GM12878 (cell line): ENCODE measurements around the gene SRSF10. TPM values are rescaled to one million over a fixed set of nuclear protein-coding genes. Genes with fewer than 3 reads are reported as not detected.

Experiments used
- FOXK2 ChIP-seq: fragments of 450-650 bp; IDR thresholded peaks from 2 replicates; pipeline ENCODE4 v1.6.1; 2017; ENCODE audit warnings: mild to moderate bottlenecking, moderate library complexity
- FOXM1 ChIP-seq: IDR thresholded peaks from 2 replicates; pipeline ENCODE4 v1.6.1; 2012; ENCODE audit warnings: low read depth, mild to moderate bottlenecking, inconsistent platforms, low read length, moderate library complexity
- GATAD2B ChIP-seq: fragments of 450-650 bp; conservative IDR thresholded peaks from 2 replicates; pipeline ENCODE4 v1.6.1; 2017; ENCODE audit warnings: low read depth, mild to moderate bottlenecking, moderate library complexity
- HDAC6 ChIP-seq: fragments of 200-600 bp; sonication (generic); IDR thresholded peaks from one replicate; pipeline ENCODE4 v1.8.0; 2017; ENCODE audit warnings: antibody characterized with exemption; ENCODE audit not compliant: unreplicated experiment
- RAD21 ChIP-seq: IDR thresholded peaks from 2 replicates; pipeline ENCODE4 v1.6.1; 2011; ENCODE audit warnings: mild to moderate bottlenecking, low read depth, low read length, moderate library complexity; ENCODE audit not compliant: insufficient read depth
- SIN3A ChIP-seq: IDR thresholded peaks from 2 replicates; pipeline ENCODE4 v1.6.1; 2012; ENCODE audit warnings: low read depth, low read length, improper control_type of control experiment
- SMAD1 ChIP-seq: fragments of 450-650 bp; IDR thresholded peaks from 2 replicates; pipeline ENCODE4 v1.6.1; 2018; ENCODE audit warnings: mild to moderate bottlenecking, low read depth; ENCODE audit not compliant: partially characterized antibody
- TCF3 ChIP-seq: IDR thresholded peaks from 2 replicates; pipeline ENCODE4 v1.6.1; 2012; ENCODE audit warnings: low read depth, mild to moderate bottlenecking, low read length, borderline replicate concordance; ENCODE audit not compliant: insufficient read depth
- ZBED1 ChIP-seq: IDR thresholded peaks from 2 replicates; pipeline ENCODE4 v1.6.1; 2016; ENCODE audit warnings: borderline replicate concordance
- ZNF384 ChIP-seq: IDR thresholded peaks from 2 replicates; pipeline ENCODE4 v1.6.1; 2012; ENCODE audit warnings: low read depth, mild to moderate bottlenecking, low read length, improper control_type of control experiment, borderline replicate concordance
- polyA plus RNA-seq, 11 experiments: library from polyadenylated mRNA; depleted of rRNA in 4 of 11; unstranded in 6 of 11; stranded (reverse) in 5 of 11; fragments of >200 nt; fragmentation: Nextera tagmentation in 4 of 11; fragmentation: Illumina TruSeq in 1 of 11; extraction: Ambion mirVana in 4 of 11; extraction: Trizol in 1 of 11; gene quantifications; 1 replicate in 1 of 11; 2 replicates in 10 of 11; pipeline versions ENCODE4 v1.2.1 to v1.2.3, GENCODE V29; 2011 to 2016; ENCODE audit warnings: inconsistent platforms in 2 of 11, missing spikeins in 2 of 11, low read depth in 1 of 11
- total RNA-seq, 4 experiments: library from RNA; depleted of rRNA in 3 of 4; stranded (reverse); fragments of >200 nt in 3 of 4; fragmentation: Illumina TruSeq in 1 of 4; extraction: Trizol in 1 of 4; gene quantifications; 2 replicates each; pipeline versions ENCODE4 v1.2.1 to v1.2.3, GENCODE V29; 2013 to 2021
- TF ChIP-seq, protein P1 (sequence below): IDR thresholded peaks from 2 replicates; pipeline ENCODE4 v1.6.1; 2012; ENCODE audit warnings: improper control_type of control experiment, low read depth, low read length; ENCODE audit not compliant: insufficient replicate concordance
- TF ChIP-seq, protein P2 (sequence below): IDR thresholded peaks from 2 replicates; pipeline ENCODE4 v1.6.1; 2011; ENCODE audit warnings: low read depth, low read length, improper control_type of control experiment, borderline replicate concordance
- TF ChIP-seq, protein P3 (sequence below): fragments of 150-350 bp; IDR thresholded peaks from 2 replicates; pipeline ENCODE4 v1.6.1; 2014; ENCODE audit warnings: mild to moderate bottlenecking, low read depth, low read length
- TF ChIP-seq, protein P4 (sequence below): fragments of 450-650 bp; IDR thresholded peaks from 2 replicates; pipeline ENCODE4 v1.6.1; 2017; ENCODE audit warnings: mild to moderate bottlenecking, low read depth, inconsistent platforms; ENCODE audit not compliant: poor library complexity, severe bottlenecking
- TF ChIP-seq, protein P5 (sequence below), 3 experiments: IDR thresholded peaks in 2 of 3; conservative IDR thresholded peaks in 1 of 3; 2 replicates each; pipeline ENCODE4 v1.5.1; 2011; ENCODE audit warnings: low read depth in 3 of 3, low read length in 3 of 3, mild to moderate bottlenecking in 3 of 3, control low read depth in 2 of 3, moderate library complexity in 2 of 3, inconsistent platforms in 1 of 3, mixed read lengths in 1 of 3; ENCODE audit not compliant: control insufficient read depth in 2 of 3, insufficient read depth in 1 of 3; ENCODE audit errors: extremely low read depth in 1 of 3

SRSF10 gene
- total and polyA plus RNA-seq, 10 of the 15 experiments (the other 5 are each of a cell fraction or from before 2014, with no cell fraction given): 157 to 279 (median 222) TPM

DNA sequence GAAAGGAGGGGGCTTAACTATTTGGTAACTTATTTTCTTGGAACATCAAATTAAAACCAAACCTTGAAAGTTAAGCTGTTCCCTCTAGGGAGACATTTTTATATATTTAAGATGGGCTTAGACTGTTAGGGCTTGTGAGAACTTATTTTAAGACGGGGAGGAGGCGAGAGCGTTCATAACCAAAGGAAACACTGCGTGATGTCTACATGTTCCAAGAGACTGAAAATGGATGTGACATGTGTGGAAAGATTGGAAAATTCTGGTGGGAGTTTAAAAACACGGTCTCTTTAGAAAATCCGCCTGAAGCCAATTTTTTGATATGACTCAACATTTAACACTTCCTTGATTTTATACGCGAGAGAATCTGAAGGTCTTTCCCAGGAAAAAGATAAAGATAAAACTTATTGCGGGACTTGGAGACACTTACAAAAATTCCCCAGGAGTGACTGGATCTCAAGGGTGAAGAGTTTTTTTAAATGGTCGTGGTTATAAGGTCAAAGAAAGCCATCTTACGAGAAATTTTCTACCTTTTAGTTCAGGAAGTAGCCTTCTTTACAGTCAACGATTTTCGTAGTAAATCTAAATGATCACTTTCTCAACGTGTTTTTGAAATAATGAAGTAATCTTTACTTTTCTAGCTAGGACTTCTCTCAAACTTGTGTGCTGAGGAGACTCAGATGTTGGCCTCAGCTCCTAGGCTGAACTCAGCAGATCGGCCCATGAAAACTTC lies 19.7 kb downstream of the SRSF10 start (continued):
- TF ChIP-seq, protein P1, sequence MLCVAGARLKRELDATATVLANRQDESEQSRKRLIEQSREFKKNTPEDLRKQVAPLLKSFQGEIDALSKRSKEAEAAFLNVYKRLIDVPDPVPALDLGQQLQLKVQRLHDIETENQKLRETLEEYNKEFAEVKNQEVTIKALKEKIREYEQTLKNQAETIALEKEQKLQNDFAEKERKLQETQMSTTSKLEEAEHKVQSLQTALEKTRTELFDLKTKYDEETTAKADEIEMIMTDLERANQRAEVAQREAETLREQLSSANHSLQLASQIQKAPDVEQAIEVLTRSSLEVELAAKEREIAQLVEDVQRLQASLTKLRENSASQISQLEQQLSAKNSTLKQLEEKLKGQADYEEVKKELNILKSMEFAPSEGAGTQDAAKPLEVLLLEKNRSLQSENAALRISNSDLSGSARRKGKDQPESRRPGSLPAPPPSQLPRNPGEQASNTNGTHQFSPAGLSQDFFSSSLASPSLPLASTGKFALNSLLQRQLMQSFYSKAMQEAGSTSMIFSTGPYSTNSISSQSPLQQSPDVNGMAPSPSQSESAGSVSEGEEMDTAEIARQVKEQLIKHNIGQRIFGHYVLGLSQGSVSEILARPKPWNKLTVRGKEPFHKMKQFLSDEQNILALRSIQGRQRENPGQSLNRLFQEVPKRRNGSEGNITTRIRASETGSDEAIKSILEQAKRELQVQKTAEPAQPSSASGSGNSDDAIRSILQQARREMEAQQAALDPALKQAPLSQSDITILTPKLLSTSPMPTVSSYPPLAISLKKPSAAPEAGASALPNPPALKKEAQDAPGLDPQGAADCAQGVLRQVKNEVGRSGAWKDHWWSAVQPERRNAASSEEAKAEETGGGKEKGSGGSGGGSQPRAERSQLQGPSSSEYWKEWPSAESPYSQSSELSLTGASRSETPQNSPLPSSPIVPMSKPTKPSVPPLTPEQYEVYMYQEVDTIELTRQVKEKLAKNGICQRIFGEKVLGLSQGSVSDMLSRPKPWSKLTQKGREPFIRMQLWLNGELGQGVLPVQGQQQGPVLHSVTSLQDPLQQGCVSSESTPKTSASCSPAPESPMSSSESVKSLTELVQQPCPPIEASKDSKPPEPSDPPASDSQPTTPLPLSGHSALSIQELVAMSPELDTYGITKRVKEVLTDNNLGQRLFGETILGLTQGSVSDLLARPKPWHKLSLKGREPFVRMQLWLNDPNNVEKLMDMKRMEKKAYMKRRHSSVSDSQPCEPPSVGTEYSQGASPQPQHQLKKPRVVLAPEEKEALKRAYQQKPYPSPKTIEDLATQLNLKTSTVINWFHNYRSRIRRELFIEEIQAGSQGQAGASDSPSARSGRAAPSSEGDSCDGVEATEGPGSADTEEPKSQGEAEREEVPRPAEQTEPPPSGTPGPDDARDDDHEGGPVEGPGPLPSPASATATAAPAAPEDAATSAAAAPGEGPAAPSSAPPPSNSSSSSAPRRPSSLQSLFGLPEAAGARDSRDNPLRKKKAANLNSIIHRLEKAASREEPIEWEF: no peak
- TF ChIP-seq, protein P2, sequence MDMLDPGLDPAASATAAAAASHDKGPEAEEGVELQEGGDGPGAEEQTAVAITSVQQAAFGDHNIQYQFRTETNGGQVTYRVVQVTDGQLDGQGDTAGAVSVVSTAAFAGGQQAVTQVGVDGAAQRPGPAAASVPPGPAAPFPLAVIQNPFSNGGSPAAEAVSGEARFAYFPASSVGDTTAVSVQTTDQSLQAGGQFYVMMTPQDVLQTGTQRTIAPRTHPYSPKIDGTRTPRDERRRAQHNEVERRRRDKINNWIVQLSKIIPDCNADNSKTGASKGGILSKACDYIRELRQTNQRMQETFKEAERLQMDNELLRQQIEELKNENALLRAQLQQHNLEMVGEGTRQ: no peak
- no peak for TF ChIP-seq SMAD1
- no peak for TF ChIP-seq RAD21
- no peak for TF ChIP-seq ZNF384
- TF ChIP-seq, protein P3, sequence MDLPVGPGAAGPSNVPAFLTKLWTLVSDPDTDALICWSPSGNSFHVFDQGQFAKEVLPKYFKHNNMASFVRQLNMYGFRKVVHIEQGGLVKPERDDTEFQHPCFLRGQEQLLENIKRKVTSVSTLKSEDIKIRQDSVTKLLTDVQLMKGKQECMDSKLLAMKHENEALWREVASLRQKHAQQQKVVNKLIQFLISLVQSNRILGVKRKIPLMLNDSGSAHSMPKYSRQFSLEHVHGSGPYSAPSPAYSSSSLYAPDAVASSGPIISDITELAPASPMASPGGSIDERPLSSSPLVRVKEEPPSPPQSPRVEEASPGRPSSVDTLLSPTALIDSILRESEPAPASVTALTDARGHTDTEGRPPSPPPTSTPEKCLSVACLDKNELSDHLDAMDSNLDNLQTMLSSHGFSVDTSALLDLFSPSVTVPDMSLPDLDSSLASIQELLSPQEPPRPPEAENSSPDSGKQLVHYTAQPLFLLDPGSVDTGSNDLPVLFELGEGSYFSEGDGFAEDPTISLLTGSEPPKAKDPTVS: no peak
- TF ChIP-seq FOXM1: no peak
- TF ChIP-seq TCF3: no peak
- 0 out of 2 replicates have a peak, but pooled peaks have one; percentile 17 for TF ChIP-seq ZBED1
- TF ChIP-seq SIN3A: peak; percentile 22; the same call in 1 of the 2 replicates
- TF ChIP-seq GATAD2B: 0 out of 2 replicates have a peak, but pooled peaks have one; percentile 1
- TF ChIP-seq, protein P4, sequence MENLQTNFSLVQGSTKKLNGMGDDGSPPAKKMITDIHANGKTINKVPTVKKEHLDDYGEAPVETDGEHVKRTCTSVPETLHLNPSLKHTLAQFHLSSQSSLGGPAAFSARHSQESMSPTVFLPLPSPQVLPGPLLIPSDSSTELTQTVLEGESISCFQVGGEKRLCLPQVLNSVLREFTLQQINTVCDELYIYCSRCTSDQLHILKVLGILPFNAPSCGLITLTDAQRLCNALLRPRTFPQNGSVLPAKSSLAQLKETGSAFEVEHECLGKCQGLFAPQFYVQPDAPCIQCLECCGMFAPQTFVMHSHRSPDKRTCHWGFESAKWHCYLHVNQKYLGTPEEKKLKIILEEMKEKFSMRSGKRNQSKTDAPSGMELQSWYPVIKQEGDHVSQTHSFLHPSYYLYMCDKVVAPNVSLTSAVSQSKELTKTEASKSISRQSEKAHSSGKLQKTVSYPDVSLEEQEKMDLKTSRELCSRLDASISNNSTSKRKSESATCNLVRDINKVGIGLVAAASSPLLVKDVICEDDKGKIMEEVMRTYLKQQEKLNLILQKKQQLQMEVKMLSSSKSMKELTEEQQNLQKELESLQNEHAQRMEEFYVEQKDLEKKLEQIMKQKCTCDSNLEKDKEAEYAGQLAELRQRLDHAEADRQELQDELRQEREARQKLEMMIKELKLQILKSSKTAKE: peak; percentile 17
- TF ChIP-seq, protein P5, sequence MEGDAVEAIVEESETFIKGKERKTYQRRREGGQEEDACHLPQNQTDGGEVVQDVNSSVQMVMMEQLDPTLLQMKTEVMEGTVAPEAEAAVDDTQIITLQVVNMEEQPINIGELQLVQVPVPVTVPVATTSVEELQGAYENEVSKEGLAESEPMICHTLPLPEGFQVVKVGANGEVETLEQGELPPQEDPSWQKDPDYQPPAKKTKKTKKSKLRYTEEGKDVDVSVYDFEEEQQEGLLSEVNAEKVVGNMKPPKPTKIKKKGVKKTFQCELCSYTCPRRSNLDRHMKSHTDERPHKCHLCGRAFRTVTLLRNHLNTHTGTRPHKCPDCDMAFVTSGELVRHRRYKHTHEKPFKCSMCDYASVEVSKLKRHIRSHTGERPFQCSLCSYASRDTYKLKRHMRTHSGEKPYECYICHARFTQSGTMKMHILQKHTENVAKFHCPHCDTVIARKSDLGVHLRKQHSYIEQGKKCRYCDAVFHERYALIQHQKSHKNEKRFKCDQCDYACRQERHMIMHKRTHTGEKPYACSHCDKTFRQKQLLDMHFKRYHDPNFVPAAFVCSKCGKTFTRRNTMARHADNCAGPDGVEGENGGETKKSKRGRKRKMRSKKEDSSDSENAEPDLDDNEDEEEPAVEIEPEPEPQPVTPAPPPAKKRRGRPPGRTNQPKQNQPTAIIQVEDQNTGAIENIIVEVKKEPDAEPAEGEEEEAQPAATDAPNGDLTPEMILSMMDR (IDR thresholded peaks at IDR 0.05 in 2 of 3, conservative IDR thresholded peaks at IDR 0.05 in 1 of 3; ENCODE audit: control insufficient read depth in 2 of 3, extremely low read depth in 1 of 3, insufficient read depth in 1 of 3, low read depth in 3 of 3, low read length in 3 of 3): no peak
- no peak for TF ChIP-seq HDAC6
- TF ChIP-seq FOXK2: no peak
